ENCODE measurements around the gene CD22.

- TF ChIP-seq, protein P1, sequence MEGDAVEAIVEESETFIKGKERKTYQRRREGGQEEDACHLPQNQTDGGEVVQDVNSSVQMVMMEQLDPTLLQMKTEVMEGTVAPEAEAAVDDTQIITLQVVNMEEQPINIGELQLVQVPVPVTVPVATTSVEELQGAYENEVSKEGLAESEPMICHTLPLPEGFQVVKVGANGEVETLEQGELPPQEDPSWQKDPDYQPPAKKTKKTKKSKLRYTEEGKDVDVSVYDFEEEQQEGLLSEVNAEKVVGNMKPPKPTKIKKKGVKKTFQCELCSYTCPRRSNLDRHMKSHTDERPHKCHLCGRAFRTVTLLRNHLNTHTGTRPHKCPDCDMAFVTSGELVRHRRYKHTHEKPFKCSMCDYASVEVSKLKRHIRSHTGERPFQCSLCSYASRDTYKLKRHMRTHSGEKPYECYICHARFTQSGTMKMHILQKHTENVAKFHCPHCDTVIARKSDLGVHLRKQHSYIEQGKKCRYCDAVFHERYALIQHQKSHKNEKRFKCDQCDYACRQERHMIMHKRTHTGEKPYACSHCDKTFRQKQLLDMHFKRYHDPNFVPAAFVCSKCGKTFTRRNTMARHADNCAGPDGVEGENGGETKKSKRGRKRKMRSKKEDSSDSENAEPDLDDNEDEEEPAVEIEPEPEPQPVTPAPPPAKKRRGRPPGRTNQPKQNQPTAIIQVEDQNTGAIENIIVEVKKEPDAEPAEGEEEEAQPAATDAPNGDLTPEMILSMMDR (IDR thresholded peaks at IDR 0.05): no peak
- TF ChIP-seq POLR2A (IDR thresholded peaks at IDR 0.05) (no peak), EP300 (IDR thresholded peaks at IDR 0.05) (no peak)
Observed at GRCh38 chr19:35365303-35365702, 36.3 kb downstream of the CD22 start.

Data from ovary (tissue), 3 donors.